Mesothelial cell of epicardium (in vitro differentiated cells): ENCODE results near the gene CDH4. TPM values are rescaled to one million over a fixed set of nuclear protein-coding genes. Genes with fewer than 3 reads are reported as not detected.

Source experiments
- DNase-seq, 2 experiments: peaks; one replicate each; pipeline ENCODE4 v3.0.0; 2021; ENCODE audit warnings: low spot score in 2 of 2; ENCODE audit not compliant: unreplicated experiment in 2 of 2
- H3K27ac Mint-ChIP-seq: 2 replicates; pipeline ENCODE4 v1.8.0; 2021; ENCODE audit warnings: mixed read lengths
- H3K27me3 Mint-ChIP-seq: 2 replicates; pipeline ENCODE4 v1.8.0; 2021; ENCODE audit warnings: low read depth, mixed read lengths
- H3K36me3 Mint-ChIP-seq: 2 replicates; pipeline ENCODE4 v1.8.0; 2021; ENCODE audit warnings: mixed read lengths
- H3K4me1 Mint-ChIP-seq: 2 replicates; pipeline ENCODE4 v1.8.0; 2021; ENCODE audit warnings: mixed read lengths
- H3K4me3 Mint-ChIP-seq: 2 replicates; pipeline ENCODE4 v1.8.0; 2021; ENCODE audit warnings: mild to moderate bottlenecking, moderate library complexity, mixed read lengths
- H3K9me3 Mint-ChIP-seq: 2 replicates; pipeline ENCODE4 v1.8.0; 2021; ENCODE audit warnings: mixed read lengths
- total RNA-seq: library from RNA; stranded (reverse); gene quantifications from 3 replicates; pipeline ENCODE4 v1.2.1, GENCODE V29; 2021
- TF ChIP-seq, protein P1 (sequence below): fragments of 200-600 bp; sonication (generic); IDR thresholded peaks from one replicate; pipeline ENCODE4 v1.5.0; 2021; ENCODE audit warnings: antibody characterized with exemption; ENCODE audit not compliant: unreplicated experiment

CDH4 gene
- total RNA-seq, 1 donor from 2014 or later: 1.1 TPM

DNA sequence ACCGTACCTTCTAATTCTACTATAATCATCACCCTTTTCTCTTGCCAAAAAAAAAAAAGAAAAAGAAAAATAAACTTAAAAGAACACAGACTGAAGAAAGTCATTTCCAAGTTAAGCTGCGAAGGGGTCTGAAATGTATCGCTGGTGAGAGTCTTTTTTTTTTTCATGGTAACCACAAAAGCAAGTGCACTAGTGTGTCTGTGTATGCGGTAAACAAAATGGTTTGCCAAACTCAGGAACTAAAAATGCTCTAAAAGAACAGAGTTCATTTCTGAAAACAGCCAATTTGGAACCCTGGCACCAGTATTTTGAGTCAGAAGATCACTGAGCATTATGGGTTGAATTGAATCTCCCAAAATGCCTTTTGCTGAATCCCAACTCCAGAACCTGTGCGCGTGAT, 46.6 kb downstream of the CDH4 start:
- no peaks in the 10 kb centered on the region for H3K36me3 Mint-ChIP-seq
- H3K9me3 Mint-ChIP-seq: no peaks in the 10 kb centered on the region
- TF ChIP-seq, protein P1, sequence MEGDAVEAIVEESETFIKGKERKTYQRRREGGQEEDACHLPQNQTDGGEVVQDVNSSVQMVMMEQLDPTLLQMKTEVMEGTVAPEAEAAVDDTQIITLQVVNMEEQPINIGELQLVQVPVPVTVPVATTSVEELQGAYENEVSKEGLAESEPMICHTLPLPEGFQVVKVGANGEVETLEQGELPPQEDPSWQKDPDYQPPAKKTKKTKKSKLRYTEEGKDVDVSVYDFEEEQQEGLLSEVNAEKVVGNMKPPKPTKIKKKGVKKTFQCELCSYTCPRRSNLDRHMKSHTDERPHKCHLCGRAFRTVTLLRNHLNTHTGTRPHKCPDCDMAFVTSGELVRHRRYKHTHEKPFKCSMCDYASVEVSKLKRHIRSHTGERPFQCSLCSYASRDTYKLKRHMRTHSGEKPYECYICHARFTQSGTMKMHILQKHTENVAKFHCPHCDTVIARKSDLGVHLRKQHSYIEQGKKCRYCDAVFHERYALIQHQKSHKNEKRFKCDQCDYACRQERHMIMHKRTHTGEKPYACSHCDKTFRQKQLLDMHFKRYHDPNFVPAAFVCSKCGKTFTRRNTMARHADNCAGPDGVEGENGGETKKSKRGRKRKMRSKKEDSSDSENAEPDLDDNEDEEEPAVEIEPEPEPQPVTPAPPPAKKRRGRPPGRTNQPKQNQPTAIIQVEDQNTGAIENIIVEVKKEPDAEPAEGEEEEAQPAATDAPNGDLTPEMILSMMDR: no peak
- no peaks in the 10 kb centered on the region for H3K27me3 Mint-ChIP-seq
- H3K4me3 Mint-ChIP-seq: no peak overlapping the region
- no peaks in the 10 kb centered on the region for H3K4me1 Mint-ChIP-seq
- no peak overlapping the region for H3K27ac Mint-ChIP-seq
- no peak for DNase-seq

DNA sequence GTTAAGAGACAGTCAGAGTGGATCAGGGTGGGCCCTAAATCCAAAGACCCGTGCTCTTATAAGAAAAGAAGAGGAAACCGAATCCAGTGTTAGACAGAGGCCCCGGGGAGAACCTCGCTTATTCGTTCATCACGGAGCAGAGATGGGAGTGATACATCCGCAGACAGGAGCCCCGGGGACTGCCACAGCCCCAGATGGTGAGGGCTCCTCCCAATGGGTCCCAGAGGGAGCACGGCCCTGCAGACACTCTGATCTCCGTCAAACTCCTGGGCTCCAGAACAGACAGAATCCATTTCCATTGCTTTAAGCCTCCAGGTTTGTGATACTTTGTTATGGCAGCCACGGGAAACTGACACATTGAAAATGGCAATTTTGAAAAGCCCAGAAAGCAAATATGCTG, 47.0 kb downstream of the CDH4 start:
- Mint-ChIP-seq H3K27ac (no peak overlapping the region), H3K4me1 (no peaks in the 10 kb centered on the region), H3K27me3 (no peaks in the 10 kb centered on the region), H3K4me3 (no peak overlapping the region), H3K36me3 (no peaks in the 10 kb centered on the region), H3K9me3 (no peaks in the 10 kb centered on the region)
- TF ChIP-seq, protein P1: no peak
- DNase-seq: no peak

DNA sequence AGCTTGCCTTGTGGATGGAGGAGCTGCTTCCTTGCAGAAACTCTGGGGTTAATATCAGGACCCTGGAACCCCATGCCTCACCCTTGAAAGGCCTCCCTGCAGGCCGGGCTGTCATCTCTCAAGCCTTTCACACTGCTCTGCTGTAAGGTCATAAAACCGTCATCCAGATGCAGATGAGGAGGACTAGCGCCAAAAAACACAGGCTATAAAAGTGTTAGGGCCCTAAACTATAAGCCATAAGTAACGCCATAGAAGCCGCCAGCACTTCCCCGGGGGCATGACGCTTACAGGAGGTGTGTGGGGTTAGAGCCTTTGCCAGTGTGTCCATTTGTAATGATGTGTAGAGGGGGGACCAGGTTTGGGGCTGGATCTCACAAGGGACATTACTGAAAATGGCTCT, 47.6 kb downstream of the CDH4 start:
- TF ChIP-seq, protein P1: no peak
- Mint-ChIP-seq H3K4me3 (no peak overlapping the region), H3K9me3 (no peaks in the 10 kb centered on the region), H3K36me3 (no peaks in the 10 kb centered on the region), H3K27me3 (no peaks in the 10 kb centered on the region), H3K27ac (no peak overlapping the region), H3K4me1 (no peaks in the 10 kb centered on the region)
- no peak for DNase-seq

DNA sequence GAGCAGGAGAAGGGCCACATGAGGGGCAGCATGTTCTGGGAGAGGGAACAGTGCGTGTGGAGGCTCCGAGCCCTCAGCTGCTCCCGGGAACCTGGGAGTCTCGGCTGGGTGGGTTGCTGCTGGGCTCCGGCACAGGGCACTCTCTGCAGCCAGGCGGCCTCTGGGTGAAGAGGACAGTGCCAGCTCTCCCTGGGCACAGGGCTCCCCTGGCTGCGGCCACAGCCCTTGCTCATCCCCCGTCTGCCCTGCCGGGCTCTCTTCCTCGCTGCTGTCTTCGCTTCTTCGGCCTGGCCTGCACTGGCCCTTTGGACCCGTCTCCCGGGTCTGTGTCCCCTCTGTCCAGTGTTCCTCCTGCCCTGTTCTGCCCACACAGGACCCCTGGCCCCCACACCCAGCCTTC, 48.2 kb downstream of the CDH4 start:
- no peaks in the 10 kb centered on the region for H3K4me1 Mint-ChIP-seq
- no peak overlapping the region for H3K27ac Mint-ChIP-seq
- TF ChIP-seq, protein P1: no peak
- no peaks in the 10 kb centered on the region for H3K9me3 Mint-ChIP-seq
- no peak for DNase-seq
- no peaks in the 10 kb centered on the region for H3K27me3 Mint-ChIP-seq
- no peak overlapping the region for H3K4me3 Mint-ChIP-seq
- no peaks in the 10 kb centered on the region for H3K36me3 Mint-ChIP-seq

DNA sequence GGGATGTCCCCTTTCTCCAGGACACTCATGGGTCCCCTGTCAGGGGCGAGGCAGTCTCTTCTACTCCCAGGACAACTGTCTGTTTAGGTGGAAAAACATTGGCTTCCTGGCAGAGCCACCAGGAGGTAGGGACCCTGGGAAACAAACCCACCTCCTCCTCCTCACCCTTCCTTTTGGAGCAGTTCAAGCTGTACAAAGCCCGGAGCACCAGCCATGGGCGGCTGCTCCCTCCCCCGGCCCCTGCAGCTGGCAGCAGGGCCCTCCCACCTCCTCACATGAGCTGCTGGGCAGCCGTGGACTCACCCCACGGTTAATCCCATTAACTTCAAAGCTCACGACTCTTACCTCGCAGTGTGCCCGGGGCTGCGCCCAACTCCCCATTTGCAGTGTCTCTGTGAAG, 48.6 kb downstream of the CDH4 start:
- Mint-ChIP-seq H3K4me3 (no peak overlapping the region), H3K36me3 (no peaks in the 10 kb centered on the region), H3K4me1 (no peaks in the 10 kb centered on the region), H3K27me3 (no peaks in the 10 kb centered on the region), H3K27ac (no peak overlapping the region), H3K9me3 (no peaks in the 10 kb centered on the region)
- DNase-seq: no peak
- TF ChIP-seq, protein P1: no peak
